Measurements from ENCODE around the gene PHACTR3. TPM values are rescaled to one million over a fixed set of nuclear protein-coding genes. Genes with fewer than 3 reads are reported as not detected.

PHACTR3 gene
- total and polyA plus RNA-seq, 10 donors: 1.4 to 15.0 (median 8.6) TPM

- Histone ChIP-seq H3K4me1 (peaks cover 4 to 29% (median 15%) of the 10 kb centered on the region in 6 donors), H3K9me3 (no peaks in the 10 kb centered on the region), H3K36me3 (no peaks in the 10 kb centered on the region), H3K4me3 (no peak overlapping the region), H3K27ac (no peak overlapping the region), H3K27me3 (replicated peaks in 1 of 7) (peaks cover 0 to 73% (median 0%) of the 10 kb centered on the region in 7 donors)
- TF ChIP-seq CTCF (IDR thresholded peaks at IDR 0.05 in 8 of 11, conservative IDR thresholded peaks at IDR 0.05 in 3 of 11): no peak
- no peak for TF ChIP-seq POLR2AphosphoS5 (IDR thresholded peaks at IDR 0.05)
- no peak for TF ChIP-seq POLR2A (IDR thresholded peaks at IDR 0.05)
- WGBS, 5 donors: 82 to 86% (median 84%) methylated on average over 13 of the region's 13 CpGs
- DNase-seq: peak; percentile 46
- intact Hi-C loops (cut with DNase I; ENCODE audit: low total_unique reads): no loop called here
Observed at GRCh38 chr20:59832406-59833363, 228.3 kb downstream of the PHACTR3 start.

- H3K27me3 ChIP-seq (replicated peaks in 1 of 7): peaks cover 0 to 81% (median 0%) of the 10 kb centered on the region in 7 donors
- DNase-seq: peak; percentile 22
- peak overlapping the region in 4 of 8 donors; percentile 9 to 27 (median 23) for H3K27ac ChIP-seq
- H3K4me3 ChIP-seq: no peak overlapping the region
- no peaks in the 10 kb centered on the region for H3K9me3 ChIP-seq
- intact Hi-C loops (cut with DNase I; ENCODE audit: low total_unique reads): no loop called here
- WGBS, 5 donors: 43 to 80% (median 51%) methylated on average over 2 of the region's 2 CpGs
- H3K36me3 ChIP-seq: no peaks in the 10 kb centered on the region
- TF ChIP-seq POLR2A (IDR thresholded peaks at IDR 0.05): no peak
- TF ChIP-seq POLR2AphosphoS5 (IDR thresholded peaks at IDR 0.05): no peak
- no peak for TF ChIP-seq CTCF (IDR thresholded peaks at IDR 0.05 in 8 of 11, conservative IDR thresholded peaks at IDR 0.05 in 3 of 11)
- peaks cover 4 to 33% (median 17%) of the 10 kb centered on the region in 6 donors for H3K4me1 ChIP-seq
Observed at GRCh38 chr20:59835057-59835447, 230.7 kb downstream of the PHACTR3 start.

GRCh38 chr20:59835448-59836395, 231.4 kb downstream of the PHACTR3 start:
- Histone ChIP-seq H3K36me3 (no peaks in the 10 kb centered on the region), H3K27me3 (replicated peaks in 1 of 7) (peaks cover 0 to 80% (median 0%) of the 10 kb centered on the region in 7 donors), H3K27ac (peak overlapping the region in 4 of 8 donors; percentile 20 to 34 (median 26)), H3K4me1 (peaks cover 4 to 33% (median 17%) of the 10 kb centered on the region in 6 donors), H3K4me3 (peak overlapping the region in 1 of 8 donors; percentile 13), H3K9me3 (no peaks in the 10 kb centered on the region)
- intact Hi-C loops (cut with DNase I; ENCODE audit: low total_unique reads): no loop called here
- DNase-seq: peak; percentile 72
- no peak for TF ChIP-seq CTCF (IDR thresholded peaks at IDR 0.05 in 8 of 11, conservative IDR thresholded peaks at IDR 0.05 in 3 of 11)
- TF ChIP-seq POLR2A (IDR thresholded peaks at IDR 0.05): no peak
- peak; percentile 15 to 57 (median 21) for TF ChIP-seq POLR2AphosphoS5 (IDR thresholded peaks at IDR 0.05)
- 8 to 14% (median 11%) methylated on average over 14 to 16 of the region's 16 CpGs for WGBS, 5 donors

Data from spleen (tissue), 11 donors.